Measurements from ENCODE around the gene MDH1B. TPM values are rescaled to one million over a fixed set of nuclear protein-coding genes. Genes with fewer than 3 reads are reported as not detected.
A peak's percentile ranks its signal among the peaks of the same experiment; 100 is the strongest.
"Not testable (repeated sequence)": the region's sequence is repeated elsewhere in the genome, so short reads cannot be mapped to it uniquely, and the experiment has no call there.

Gene MDH1B
- total RNA-seq, result 3.3 TPM
- long read RNA-seq, partial matches to known transcripts, result 1 of 6 reads
- long read RNA-seq, other reads (novel, unspliced or antisense), result 2 of 6 reads

DNA sequence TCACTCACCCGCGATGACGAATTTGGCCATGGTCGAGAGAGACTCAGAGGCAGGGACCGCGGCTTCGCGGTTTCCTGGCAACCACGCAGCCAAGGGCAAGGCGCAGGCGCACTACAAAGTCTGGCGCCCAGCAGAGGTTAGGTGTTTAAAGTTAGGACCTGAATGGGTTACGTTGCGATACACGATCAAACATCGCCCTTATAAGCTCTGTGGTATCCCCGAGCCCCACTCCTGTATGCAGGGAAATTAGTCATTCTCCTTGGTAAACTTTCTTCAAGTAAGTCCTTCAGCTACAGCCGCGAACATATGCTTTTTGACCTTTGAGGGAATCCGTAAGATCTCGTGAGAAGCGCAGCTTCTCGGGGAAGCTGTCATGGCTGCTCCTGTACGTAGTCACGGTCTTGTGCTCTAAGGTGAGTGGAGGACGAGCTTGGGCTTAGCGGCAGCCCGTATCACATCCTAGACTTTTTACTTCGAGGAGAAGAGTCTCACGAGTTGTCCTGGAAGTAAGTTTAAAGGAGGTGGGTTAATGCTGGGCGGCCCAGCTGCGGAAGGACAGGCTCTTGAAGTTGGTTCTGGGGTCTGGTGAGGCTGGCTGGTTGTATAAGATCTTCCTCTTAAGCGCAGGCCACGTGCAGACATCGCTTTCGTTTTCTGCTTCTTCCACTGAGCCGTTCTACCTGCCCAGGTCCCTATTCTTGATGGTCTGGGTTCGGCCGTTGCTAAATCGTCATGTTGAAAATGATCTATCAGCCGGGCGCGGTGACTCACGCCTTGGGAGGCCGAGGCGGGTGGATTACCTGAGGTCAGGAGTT is at the start of gene MDH1B, which contains the start of gene FASTKD2:
Gene MDH1B, minus strand, starts transcription at position 87 of the 815 bp plus-strand sequence. Its CDS starts 57 bp downstream, at position 30.
Gene FASTKD2, plus strand, starts transcription at position 365 of the 815 bp plus-strand sequence. CDS start 1,088 bp downstream, outside the sequence.
- ATAC-seq, result peak; percentile 97 to 99
- intact Hi-C loops (cut with DNase I), result no loop called here
- peak within 1 kb of the TSS; percentile 92 for H3K27ac ChIP-seq
- peak; percentile 90 for DNase-seq
- peak within 1 kb of the TSS; percentile 87 for H3K4me3 ChIP-seq
- no peaks in the 10 kb centered on the region for H3K27me3 ChIP-seq (ENCODE audit: low read depth)
- peaks cover 33% of the 10 kb centered on the region for H3K36me3 ChIP-seq
- peaks cover 23% of the 10 kb centered on the region for H3K4me1 ChIP-seq
- H3K9me3 ChIP-seq, result no peaks in the 10 kb centered on the region
- TF ChIP-seq, protein P1, sequence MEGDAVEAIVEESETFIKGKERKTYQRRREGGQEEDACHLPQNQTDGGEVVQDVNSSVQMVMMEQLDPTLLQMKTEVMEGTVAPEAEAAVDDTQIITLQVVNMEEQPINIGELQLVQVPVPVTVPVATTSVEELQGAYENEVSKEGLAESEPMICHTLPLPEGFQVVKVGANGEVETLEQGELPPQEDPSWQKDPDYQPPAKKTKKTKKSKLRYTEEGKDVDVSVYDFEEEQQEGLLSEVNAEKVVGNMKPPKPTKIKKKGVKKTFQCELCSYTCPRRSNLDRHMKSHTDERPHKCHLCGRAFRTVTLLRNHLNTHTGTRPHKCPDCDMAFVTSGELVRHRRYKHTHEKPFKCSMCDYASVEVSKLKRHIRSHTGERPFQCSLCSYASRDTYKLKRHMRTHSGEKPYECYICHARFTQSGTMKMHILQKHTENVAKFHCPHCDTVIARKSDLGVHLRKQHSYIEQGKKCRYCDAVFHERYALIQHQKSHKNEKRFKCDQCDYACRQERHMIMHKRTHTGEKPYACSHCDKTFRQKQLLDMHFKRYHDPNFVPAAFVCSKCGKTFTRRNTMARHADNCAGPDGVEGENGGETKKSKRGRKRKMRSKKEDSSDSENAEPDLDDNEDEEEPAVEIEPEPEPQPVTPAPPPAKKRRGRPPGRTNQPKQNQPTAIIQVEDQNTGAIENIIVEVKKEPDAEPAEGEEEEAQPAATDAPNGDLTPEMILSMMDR (IDR thresholded peaks at IDR 0.05), result no peak

DNA sequence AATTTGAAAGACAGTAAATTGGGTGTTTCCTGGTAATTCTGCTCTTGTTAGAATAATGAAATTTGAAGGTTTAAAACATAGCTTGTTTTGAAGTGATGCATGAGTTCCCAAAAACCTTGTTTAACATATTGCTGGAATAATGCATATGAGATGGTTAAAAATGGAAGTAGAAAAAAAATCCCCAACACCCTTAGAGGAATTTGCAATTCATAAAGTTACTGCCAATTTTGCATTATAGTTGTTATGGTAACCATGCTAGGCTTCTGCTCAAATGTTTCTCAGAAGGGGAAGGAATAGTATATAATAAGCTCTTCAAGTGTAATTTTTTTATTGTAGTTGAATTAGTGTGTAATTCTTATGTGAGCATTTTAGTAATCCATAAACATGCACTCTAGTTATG is 49.4 kb upstream of the MDH1B start:
- no peaks in the 10 kb centered on the region for H3K9me3 ChIP-seq
- intact Hi-C loops (cut with DNase I), result no loop called here
- ATAC-seq, result no peak

DNA sequence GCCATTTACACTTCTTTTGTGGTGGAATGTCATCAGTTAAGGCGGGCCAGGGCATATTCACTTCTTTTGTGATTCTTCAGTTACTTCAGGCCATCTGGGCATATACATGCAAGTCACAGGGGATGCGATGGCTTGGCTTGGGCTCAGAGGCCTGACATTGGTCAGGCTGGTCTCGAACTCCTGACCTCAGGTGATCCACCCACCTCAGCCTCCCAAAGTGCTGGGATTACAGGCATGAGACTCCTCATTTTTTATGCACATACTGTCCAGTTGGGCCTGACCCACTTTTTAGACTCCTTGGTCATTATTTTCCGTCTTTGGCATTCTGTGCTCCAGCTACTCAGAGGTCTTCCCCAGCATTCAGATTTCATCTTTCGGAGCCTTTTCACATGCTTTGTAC is 47.3 kb upstream of the MDH1B start:
- H3K36me3 ChIP-seq; H3K4me1 ChIP-seq; intact Hi-C loops (cut with DNase I); DNase-seq; H3K27ac ChIP-seq; H3K9me3 ChIP-seq; H3K4me3 ChIP-seq; ATAC-seq; H3K27me3 ChIP-seq (ENCODE audit: low read depth): not testable (repeated sequence)

More for the DNA sequence above, 49.4 kb upstream of the MDH1B start:
- H3K27ac ChIP-seq, result no peak overlapping the region
- no peaks in the 10 kb centered on the region for H3K27me3 ChIP-seq (ENCODE audit: low read depth)
- TF ChIP-seq, protein P1 (IDR thresholded peaks at IDR 0.05), result no peak
- no peaks in the 10 kb centered on the region for H3K36me3 ChIP-seq
- DNase-seq, result no peak
- no peak overlapping the region for H3K4me3 ChIP-seq
- no peaks in the 10 kb centered on the region for H3K4me1 ChIP-seq

DNA sequence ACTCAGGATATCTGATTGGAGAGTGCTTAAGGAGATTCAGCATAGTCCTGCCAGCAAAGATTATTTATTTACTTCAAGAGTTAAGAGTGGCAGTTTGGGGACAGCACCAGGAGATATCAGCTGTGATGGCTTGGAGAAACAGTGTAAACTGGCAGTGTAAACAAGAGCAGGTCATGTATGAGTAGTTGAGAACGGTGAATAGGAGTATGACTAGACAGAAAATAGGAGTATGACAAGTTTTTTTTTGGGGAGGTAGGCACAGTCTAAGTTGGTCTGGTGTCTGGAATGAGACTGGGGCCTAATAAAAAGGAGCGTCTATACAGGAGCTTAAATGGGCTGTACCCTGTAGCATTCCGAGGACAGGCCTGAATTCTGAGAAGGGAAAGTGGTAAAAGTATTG is 42.5 kb upstream of the MDH1B start:
- H3K27ac ChIP-seq; H3K36me3 ChIP-seq; intact Hi-C loops (cut with DNase I): not testable (repeated sequence)

DNA sequence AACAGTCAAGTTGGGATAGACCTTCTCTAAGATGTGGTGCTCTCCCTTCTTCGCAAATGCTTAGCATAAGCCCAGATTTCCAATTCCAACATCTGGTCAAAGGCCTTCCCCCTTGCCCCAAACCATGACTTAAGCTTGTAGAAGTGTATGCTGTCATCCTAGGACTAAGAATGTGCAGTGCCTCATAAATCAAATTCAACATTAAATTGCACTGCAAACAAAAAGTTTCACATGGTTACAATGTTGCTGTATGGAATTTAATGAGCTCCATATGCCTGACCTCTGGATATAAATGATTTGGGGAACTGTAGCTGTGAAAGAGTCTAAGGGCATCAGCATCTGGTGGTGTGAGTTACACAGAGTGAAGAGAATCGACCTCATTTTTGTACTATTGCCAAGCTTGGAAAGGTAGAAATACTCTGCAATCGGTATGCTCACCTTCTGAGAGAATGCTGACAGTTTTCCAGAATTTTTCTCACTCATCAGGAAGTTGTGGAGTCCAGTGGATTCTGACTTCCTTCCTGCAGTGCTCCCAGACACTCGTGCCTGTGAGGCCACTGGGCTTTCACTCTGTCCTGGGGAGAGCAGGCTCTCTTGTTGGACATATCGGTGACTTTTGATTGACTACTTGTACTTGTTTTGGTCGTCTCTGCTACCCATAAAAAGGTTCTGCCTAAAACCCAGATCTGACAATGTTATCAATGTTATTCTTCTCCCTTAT is 40.9 kb upstream of the MDH1B start:
- Histone ChIP-seq H3K4me1 (no peaks in the 10 kb centered on the region), H3K9me3 (no peaks in the 10 kb centered on the region), H3K4me3 (no peak overlapping the region), H3K36me3 (no peaks in the 10 kb centered on the region), H3K27ac (no peak overlapping the region), H3K27me3 (ENCODE audit: low read depth) (no peaks in the 10 kb centered on the region)
- TF ChIP-seq, protein P1 (IDR thresholded peaks at IDR 0.05), result no peak
- ATAC-seq, result no peak
- intact Hi-C loops (cut with DNase I), result no loop called here
- no peak for DNase-seq

More for the DNA sequence above, 42.5 kb upstream of the MDH1B start:
- not testable (repeated sequence) for DNase-seq; H3K4me1 ChIP-seq; H3K27me3 ChIP-seq (ENCODE audit: low read depth); ATAC-seq; H3K9me3 ChIP-seq; H3K4me3 ChIP-seq

DNA sequence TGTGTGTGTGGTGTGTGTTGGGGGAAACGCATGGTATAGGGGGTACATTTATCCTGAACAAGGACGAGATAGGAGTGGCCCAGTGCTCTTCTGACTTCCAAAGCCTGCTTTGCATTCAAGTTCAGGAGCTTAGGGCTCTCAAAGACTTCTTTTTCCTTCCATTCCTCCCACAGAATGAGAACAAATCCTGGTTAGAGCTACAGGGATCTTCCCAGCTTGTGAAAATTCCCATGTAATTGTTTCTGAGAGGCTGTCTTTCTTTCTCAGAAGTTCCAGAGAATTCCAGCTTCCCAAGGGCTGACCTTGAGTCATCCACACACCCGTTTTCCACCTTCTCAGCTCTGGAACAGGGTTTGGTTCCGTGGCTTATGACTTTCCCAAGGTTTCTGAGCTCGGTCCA is 39.2 kb upstream of the MDH1B start:
- H3K9me3 ChIP-seq, result no peaks in the 10 kb centered on the region
- H3K4me3 ChIP-seq, result no peak overlapping the region
- ATAC-seq, result no peak
- intact Hi-C loops (cut with DNase I), result no loop called here
- DNase-seq, result no peak
- no peaks in the 10 kb centered on the region for H3K36me3 ChIP-seq
- H3K27ac ChIP-seq, result no peak overlapping the region
- peaks cover 4% of the 10 kb centered on the region for H3K4me1 ChIP-seq
- TF ChIP-seq, protein P1 (IDR thresholded peaks at IDR 0.05), result no peak
- H3K27me3 ChIP-seq (ENCODE audit: low read depth), result no peaks in the 10 kb centered on the region
